ENCODE results near the gene NEURL1.
"Not testable (repeated sequence)": the region's sequence is repeated elsewhere in the genome, so short reads cannot be mapped to it uniquely, and the experiment has no call there.

The NEURL1 gene

GRCh38 chr10:103463499-103463898 is 30.0 kb upstream of the NEURL1 start:
- DNase-seq = no peak

GRCh38 chr10:103465411-103466179 is 27.9 kb upstream of the NEURL1 start:
- no peak for DNase-seq

GRCh38 chr10:103466734-103467133 is 26.8 kb upstream of the NEURL1 start:
- DNase-seq = no peak

- no peak for DNase-seq
These were observed 26.1 kb upstream of the NEURL1 start for GRCh38 chr10:103467406-103467805.

GRCh38 chr10:103469201-103469600 is 24.3 kb upstream of the NEURL1 start:
- no peak for DNase-seq

GRCh38 chr10:103470761-103471653 is 22.5 kb upstream of the NEURL1 start:
- DNase-seq = peak; percentile 49

- no peak for DNase-seq
These were observed 21.5 kb upstream of the NEURL1 start for GRCh38 chr10:103472005-103472404.

- DNase-seq = no peak
These were observed 20.2 kb upstream of the NEURL1 start for GRCh38 chr10:103473261-103473671.

- DNase-seq = no peak
These were observed 19.4 kb upstream of the NEURL1 start for GRCh38 chr10:103474077-103474476.

GRCh38 chr10:103475437-103475836 is 18.1 kb upstream of the NEURL1 start:
- DNase-seq = no peak

- no peak for DNase-seq
These were observed 17.3 kb upstream of the NEURL1 start for GRCh38 chr10:103476046-103476768.

- DNase-seq = no peak
These were observed 14.8 kb upstream of the NEURL1 start for GRCh38 chr10:103478671-103479070.

GRCh38 chr10:103479135-103479534 is 14.4 kb upstream of the NEURL1 start, which contains the start of gene CALHM3:
Gene CALHM3 (minus strand): TSS chr10:103479240. CDS start chr10:103479032, 208 bp downstream.
- DNase-seq = no peak

- DNase-seq = no peak
These were observed 13.0 kb upstream of the NEURL1 start for GRCh38 chr10:103480521-103480920.

GRCh38 chr10:103481974-103482531 is 11.5 kb upstream of the NEURL1 start:
- DNase-seq = no peak

- DNase-seq = not testable (repeated sequence)
These were observed 6.7 kb upstream of the NEURL1 start for GRCh38 chr10:103486635-103487409.

GRCh38 chr10:103487410-103487708 is 6.1 kb upstream of the NEURL1 start:
- no peak for DNase-seq

- DNase-seq = no peak
These were observed 2.6 kb upstream of the NEURL1 start for GRCh38 chr10:103490986-103491314.

GRCh38 chr10:103491729-103492364 is 1.7 kb upstream of the NEURL1 start:
- DNase-seq = no peak

- DNase-seq = no peak
These were observed 747 bp upstream of the NEURL1 start for GRCh38 chr10:103492655-103493261.

All from activated T-cell treated with anti-CD3 and anti-CD28 coated beads for 4 hours (primary cell).